Measurements from ENCODE around the gene METRN. TPM values are rescaled to one million over a fixed set of nuclear protein-coding genes. Genes with fewer than 3 reads are reported as not detected.

Gene METRN
- total and polyA plus RNA-seq, 3 donors from 2014 or later: 21.0 to 50.6 (median 34.9) TPM

- Histone ChIP-seq H3K4me3 (no peak overlapping the region), H3K36me3 (ENCODE audit: low read depth, missing control alignments) (no peaks in the 10 kb centered on the region), H3K9me3 (no peaks in the 10 kb centered on the region), H3K4me1 (peaks cover 29% of the 10 kb centered on the region), H3K27me3 (no peaks in the 10 kb centered on the region), H3K27ac (no peak overlapping the region)
- TF ChIP-seq CTCF (IDR thresholded peaks at IDR 0.05): no peak
- TF ChIP-seq POLR2A (IDR thresholded peaks at IDR 0.05): no peak
- WGBS, 2 donors: 90 to 97% methylated on average over 11 to 29 of the region's 29 CpGs
- intact Hi-C loops (cut with DNase I; ENCODE audit: low total_unique reads): no loop called here
- no peak for DNase-seq
Measured at GRCh38 chr16:716768-717325, 1.9 kb downstream of the METRN start.

- Histone ChIP-seq H3K27ac (no peak overlapping the region), H3K4me1 (peaks cover 30% of the 10 kb centered on the region), H3K27me3 (no peaks in the 10 kb centered on the region), H3K4me3 (no peak overlapping the region), H3K9me3 (no peaks in the 10 kb centered on the region), H3K36me3 (ENCODE audit: low read depth, missing control alignments) (no peaks in the 10 kb centered on the region)
- DNase-seq: no peak
- 83% methylated on average over 14 to 32 of the region's 32 CpGs for WGBS, 2 donors
- no peak for TF ChIP-seq CTCF (IDR thresholded peaks at IDR 0.05)
- no peak for TF ChIP-seq POLR2A (IDR thresholded peaks at IDR 0.05)
- intact Hi-C loops (cut with DNase I; ENCODE audit: low total_unique reads): no loop called here
Measured at GRCh38 chr16:717450-718245, 2.7 kb downstream of the METRN start.

- Histone ChIP-seq H3K27ac (no peak overlapping the region), H3K4me1 (peaks cover 30% of the 10 kb centered on the region), H3K4me3 (no peak overlapping the region), H3K27me3 (no peaks in the 10 kb centered on the region), H3K9me3 (no peaks in the 10 kb centered on the region), H3K36me3 (ENCODE audit: low read depth, missing control alignments) (no peaks in the 10 kb centered on the region)
- TF ChIP-seq CTCF (IDR thresholded peaks at IDR 0.05) (no peak), POLR2A (IDR thresholded peaks at IDR 0.05) (no peak)
- DNase-seq: no peak
- intact Hi-C loops (cut with DNase I; ENCODE audit: low total_unique reads): no loop called here
- 88 to 93% methylated on average over 5 to 9 of the region's 9 CpGs for WGBS, 2 donors
Measured at GRCh38 chr16:718389-718788, 3.5 kb downstream of the METRN start.

GRCh38 chr16:718922-719321 lies 4.0 kb downstream of the METRN start:
- Histone ChIP-seq H3K27ac (no peak overlapping the region), H3K36me3 (ENCODE audit: low read depth, missing control alignments) (no peaks in the 10 kb centered on the region), H3K4me3 (no peak overlapping the region), H3K27me3 (no peaks in the 10 kb centered on the region), H3K4me1 (peaks cover 30% of the 10 kb centered on the region), H3K9me3 (no peaks in the 10 kb centered on the region)
- 88 to 94% methylated on average over 6 of the region's 6 CpGs for WGBS, 2 donors
- TF ChIP-seq CTCF (IDR thresholded peaks at IDR 0.05) (no peak), POLR2A (IDR thresholded peaks at IDR 0.05) (no peak)
- intact Hi-C loops (cut with DNase I; ENCODE audit: low total_unique reads): no loop called here
- no peak for DNase-seq
